Measurements from ENCODE around the gene FTO. TPM values are rescaled to one million over a fixed set of nuclear protein-coding genes. Genes with fewer than 3 reads are reported as not detected.
A peak's percentile ranks its signal among the peaks of the same experiment; 100 is the strongest.

The FTO gene
- total and polyA plus RNA-seq, 2 experiments from 2014 or later: 46.8 to 77.7 TPM

- no peaks in the 10 kb centered on the region for H3K36me3 ChIP-seq (replicated peaks; ENCODE audit: insufficient read depth, low read depth)
- TF ChIP-seq EZH2phosphoT487 (IDR thresholded peaks at IDR 0.05; ENCODE audit: low read depth, severe bottlenecking, unreplicated experiment): no peak
- TF ChIP-seq EZH2 (IDR thresholded peaks at IDR 0.05; ENCODE audit: borderline replicate concordance): no peak
- no peak for TF ChIP-seq CTCF (IDR thresholded peaks at IDR 0.05; ENCODE audit: poor library complexity)
- H4K20me1 ChIP-seq (ENCODE audit: insufficient read depth, poor library complexity, severe bottlenecking): no peaks in the 10 kb centered on the region
- H3K4me3 ChIP-seq: no peak overlapping the region
- no peak for DNase-seq (ENCODE audit: low spot score)
- H3K27me3 ChIP-seq: no peaks in the 10 kb centered on the region
- peaks cover 6% of the 10 kb centered on the region for H3K4me1 ChIP-seq (ENCODE audit: insufficient read depth)
- no peaks in the 10 kb centered on the region for H3K79me2 ChIP-seq
- no peak overlapping the region for H2AFZ ChIP-seq
- no peak overlapping the region for H3K27ac ChIP-seq
- H3K9me3 ChIP-seq (ENCODE audit: low read depth): no peaks in the 10 kb centered on the region
- H3K4me2 ChIP-seq: no peak overlapping the region
- 73% methylated on average over 3 of the region's 3 CpGs for WGBS (ENCODE audit: low lambda C conversion rate, missing lambda C conversion rate)
- no peaks in the 10 kb centered on the region for H3K9me2 ChIP-seq (replicated peaks; ENCODE audit: insufficient read depth)
These were observed 487.6 kb downstream of the FTO start for GRCh38 chr16:54191592-54191991.

GRCh38 chr16:54193013-54193664, 489.2 kb downstream of the FTO start:
- Histone ChIP-seq H3K4me1 (ENCODE audit: insufficient read depth) (peaks cover 6% of the 10 kb centered on the region), H3K4me3 (no peak overlapping the region), H2AFZ (no peak overlapping the region), H3K36me3 (replicated peaks; ENCODE audit: insufficient read depth, low read depth) (no peaks in the 10 kb centered on the region), H3K27me3 (no peaks in the 10 kb centered on the region), H3K27ac (no peak overlapping the region), H3K79me2 (no peaks in the 10 kb centered on the region), H4K20me1 (ENCODE audit: insufficient read depth, poor library complexity, severe bottlenecking) (no peaks in the 10 kb centered on the region), H3K4me2 (peak overlapping the region; percentile 66), H3K9me3 (ENCODE audit: low read depth) (no peaks in the 10 kb centered on the region), H3K9me2 (replicated peaks; ENCODE audit: insufficient read depth) (no peaks in the 10 kb centered on the region)
- DNase-seq (ENCODE audit: low spot score): no peak
- no peak for TF ChIP-seq EZH2 (IDR thresholded peaks at IDR 0.05; ENCODE audit: borderline replicate concordance)
- no peak for TF ChIP-seq EZH2phosphoT487 (IDR thresholded peaks at IDR 0.05; ENCODE audit: low read depth, severe bottlenecking, unreplicated experiment)
- no peak for TF ChIP-seq CTCF (IDR thresholded peaks at IDR 0.05; ENCODE audit: poor library complexity)
- WGBS (ENCODE audit: low lambda C conversion rate, missing lambda C conversion rate): 68% methylated on average over 9 of the region's 9 CpGs

GRCh38 chr16:54193665-54194333, 489.8 kb downstream of the FTO start:
- Histone ChIP-seq H4K20me1 (ENCODE audit: insufficient read depth, poor library complexity, severe bottlenecking) (no peaks in the 10 kb centered on the region), H3K9me3 (ENCODE audit: low read depth) (no peaks in the 10 kb centered on the region), H3K9me2 (replicated peaks; ENCODE audit: insufficient read depth) (no peaks in the 10 kb centered on the region), H2AFZ (peak overlapping the region; percentile 38), H3K27ac (no peak overlapping the region), H3K27me3 (no peaks in the 10 kb centered on the region), H3K4me3 (no peak overlapping the region), H3K4me1 (ENCODE audit: insufficient read depth) (peaks cover 6% of the 10 kb centered on the region), H3K36me3 (replicated peaks; ENCODE audit: insufficient read depth, low read depth) (no peaks in the 10 kb centered on the region), H3K4me2 (peak overlapping the region; percentile 66), H3K79me2 (no peaks in the 10 kb centered on the region)
- TF ChIP-seq EZH2 (IDR thresholded peaks at IDR 0.05; ENCODE audit: borderline replicate concordance): no peak
- TF ChIP-seq CTCF (IDR thresholded peaks at IDR 0.05; ENCODE audit: poor library complexity): peak; percentile 69
- no peak for TF ChIP-seq EZH2phosphoT487 (IDR thresholded peaks at IDR 0.05; ENCODE audit: low read depth, severe bottlenecking, unreplicated experiment)
- peak; percentile 83 for DNase-seq (ENCODE audit: low spot score)
- 28% methylated on average over 25 of the region's 25 CpGs for whole genome bisulfite sequencing (ENCODE audit: low lambda C conversion rate, missing lambda C conversion rate)

All from hepatocyte (in vitro differentiated cells).